H1 (cell line): ENCODE data around the gene CEP152. TPM values are rescaled to one million over a fixed set of nuclear protein-coding genes. Genes with fewer than 3 reads are reported as not detected.

Experiments used
- CTCF ChIA-PET: fragments of 300-600 bp; sonication (Branson Sonifier 250); formaldehyde crosslinking; loops from one replicate; lab custom pipeline; 2021; ENCODE audit not compliant: partially characterized antibody; lab: Charles Lee
- POLR2A ChIA-PET: fragments of 300-600 bp; sonication (Branson Sonifier 250); formaldehyde crosslinking; loops from one replicate; lab custom pipeline; 2021; ENCODE audit warnings: inconsistent platforms; ENCODE audit not compliant: partially characterized antibody; lab: Charles Lee
- DNase-seq, 2 experiments: peaks; one replicate each; pipeline versions ENCODE4 v3.0.0 to v3.0.0-alpha.2; 2010 to 2022; ENCODE audit warnings: low spot score in 2 of 2, low read depth in 1 of 2, mixed read lengths in 1 of 2
- FAIRE-seq: peaks from 2 replicates; lab custom pipeline; 2011; peaks lifted over from hg19 to GRCh38; lab: Jason Lieb, UNC
- H2AFZ ChIP-seq: 2 replicates; pipeline ENCODE4 v1.8.1; 2012; ENCODE audit warnings: low read length, inconsistent platforms
- H2AK5ac ChIP-seq: 2 replicates; pipeline ENCODE4 v1.6.1; 2013; ENCODE audit warnings: low read depth, low read length
- H2BK120ac ChIP-seq: replicated peaks from 2 replicates; pipeline ENCODE3; 2013; ENCODE audit warnings: low read depth, low read length, inconsistent platforms
- H2BK12ac ChIP-seq: 2 replicates; pipeline ENCODE4 v1.6.1; 2013; ENCODE audit warnings: low read depth, low read length
- H2BK15ac ChIP-seq: 2 replicates; pipeline ENCODE4 v1.6.1; 2013; ENCODE audit warnings: low read length
- H2BK20ac ChIP-seq: 2 replicates; pipeline ENCODE4 v1.6.1; 2013; ENCODE audit warnings: low read length
- H2BK5ac ChIP-seq: 2 replicates; pipeline ENCODE4 v1.6.1; 2013; ENCODE audit warnings: low read depth, low read length
- H3K14ac ChIP-seq: 2 replicates; pipeline ENCODE4 v1.6.1; 2013; ENCODE audit warnings: inconsistent platforms; ENCODE audit not compliant: insufficient read length
- H3K18ac ChIP-seq: 2 replicates; pipeline ENCODE4 v1.6.1; 2013; ENCODE audit warnings: low read length; ENCODE audit errors: extremely low read depth
- H3K23ac ChIP-seq: 2 replicates; pipeline ENCODE4 v1.6.1; 2013; ENCODE audit warnings: inconsistent platforms; ENCODE audit not compliant: insufficient read length
- H3K23me2 ChIP-seq: 2 replicates; pipeline ENCODE4 v1.6.1; 2013; ENCODE audit warnings: low read depth, low read length
- H3K27ac ChIP-seq: 2 replicates; pipeline ENCODE4 v1.6.1; 2011; ENCODE audit warnings: low read depth, low read length, inconsistent platforms
- H3K27me3 ChIP-seq, 4 experiments: replicated peaks in 1 of 4; 1 replicate in 1 of 4; 2 replicates in 3 of 4; pipeline versions ENCODE4 v1.6.1 to v1.8.1; 2011 to 2013; ENCODE audit warnings: low read length in 3 of 4, mild to moderate bottlenecking in 3 of 4, inconsistent platforms in 2 of 4, mixed read lengths in 2 of 4, moderate library complexity in 1 of 4; ENCODE audit not compliant: control insufficient read depth in 3 of 4, insufficient read depth in 3 of 4; ENCODE audit errors: extremely low read depth in 1 of 4
- H3K36me3 ChIP-seq, 4 experiments: 2 replicates each; pipeline versions ENCODE4 v1.6.1 to v1.8.1; 2011 to 2013; ENCODE audit warnings: mild to moderate bottlenecking in 4 of 4, low read length in 3 of 4, moderate library complexity in 2 of 4, control low read depth in 1 of 4, inconsistent platforms in 1 of 4; ENCODE audit not compliant: insufficient read depth in 4 of 4, control insufficient read depth in 2 of 4
- H3K4ac ChIP-seq: replicated peaks from 2 replicates; pipeline ENCODE3; 2013; ENCODE audit warnings: low read length, low read depth, mixed read lengths, inconsistent platforms; ENCODE audit not compliant: insufficient read length
- H3K4me1 ChIP-seq, 4 experiments: replicated peaks in 1 of 4; 1 replicate in 1 of 4; 2 replicates in 3 of 4; pipeline versions ENCODE4 v1.6.1 to v1.8.1; 2011 to 2013; ENCODE audit warnings: low read length in 3 of 4, inconsistent platforms in 2 of 4, mixed read lengths in 1 of 4; ENCODE audit not compliant: insufficient read depth in 4 of 4, control insufficient read depth in 3 of 4
- H3K4me2 ChIP-seq, 2 experiments: 2 replicates each; pipeline versions ENCODE4 v1.6.1 to v1.8.1; 2011 to 2013; ENCODE audit warnings: low read depth in 2 of 2, low read length in 2 of 2, control low read depth in 1 of 2, inconsistent platforms in 1 of 2, mild to moderate bottlenecking in 1 of 2; ENCODE audit not compliant: insufficient read depth in 1 of 2
- H3K4me3 ChIP-seq, 4 experiments: fragments of 200-600, 300-600 bp in 1 of 4; sonication (generic), shearing (Covaris generic), sonication (Bioruptor Twin) in 1 of 4; 2 replicates each; pipeline versions ENCODE4 v1.5.1 to v1.8.1; 2011 to 2016; ENCODE audit warnings: low read length in 4 of 4, low read depth in 3 of 4, control low read depth in 2 of 4, inconsistent platforms in 2 of 4, mild to moderate bottlenecking in 2 of 4, mixed read lengths in 1 of 4, moderate library complexity in 1 of 4; ENCODE audit not compliant: insufficient read depth in 2 of 4; ENCODE audit errors: extremely low read depth in 1 of 4
- H3K56ac ChIP-seq: replicated peaks from 2 replicates; pipeline ENCODE3; 2013; ENCODE audit warnings: low read depth, mild to moderate bottlenecking, mixed read lengths, low read length, inconsistent platforms; ENCODE audit not compliant: insufficient read length
- H3K79me1 ChIP-seq: 2 replicates; pipeline ENCODE4 v1.6.1; 2013; ENCODE audit warnings: low read depth, low read length, control low read depth
- H3K79me2 ChIP-seq, 2 experiments: 2 replicates each; pipeline versions ENCODE4 v1.6.1 to v1.8.1; 2012 to 2013; ENCODE audit warnings: low read length in 2 of 2, mild to moderate bottlenecking in 2 of 2, inconsistent platforms in 1 of 2; ENCODE audit not compliant: insufficient read depth in 2 of 2, control insufficient read depth in 1 of 2
- H3K9ac ChIP-seq, 4 experiments: replicated peaks in 1 of 4; 1 replicate in 1 of 4; 2 replicates in 3 of 4; pipeline versions ENCODE4 v1.6.1 to v1.8.1; 2011 to 2013; ENCODE audit warnings: low read depth in 3 of 4, low read length in 3 of 4, control low read depth in 2 of 4, mild to moderate bottlenecking in 2 of 4, moderate library complexity in 2 of 4, inconsistent platforms in 1 of 4; ENCODE audit errors: extremely low read depth in 1 of 4
- H3K9me3 ChIP-seq, 2 experiments: 2 replicates each; pipeline versions ENCODE4 v1.6.1 to v1.8.1; 2012 to 2013; ENCODE audit warnings: mild to moderate bottlenecking in 2 of 2, moderate library complexity in 2 of 2, control low read depth in 1 of 2, inconsistent platforms in 1 of 2, low read depth in 1 of 2, low read length in 1 of 2, mixed read lengths in 1 of 2; ENCODE audit not compliant: insufficient read depth in 2 of 2
- H4K20me1 ChIP-seq, 2 experiments: replicated peaks in 1 of 2; 2 replicates each; pipeline versions ENCODE3 to v1.8.1; 2011 to 2013; ENCODE audit warnings: inconsistent platforms in 2 of 2, low read length in 2 of 2, mild to moderate bottlenecking in 1 of 2; ENCODE audit not compliant: insufficient read depth in 2 of 2, control insufficient read depth in 1 of 2
- H4K5ac ChIP-seq: 2 replicates; pipeline ENCODE4 v1.6.1; 2013; ENCODE audit warnings: low read length, low read depth, mixed read lengths, inconsistent platforms; ENCODE audit not compliant: insufficient read length
- H4K8ac ChIP-seq: 2 replicates; pipeline ENCODE4 v1.8.0; 2013; ENCODE audit warnings: mild to moderate bottlenecking, moderate library complexity, low read length, inconsistent platforms; ENCODE audit not compliant: insufficient read depth; ENCODE audit errors: extremely low read depth
- H4K91ac ChIP-seq: replicated peaks from 2 replicates; pipeline ENCODE3; 2013; ENCODE audit warnings: low read length, mixed read lengths, inconsistent platforms; ENCODE audit not compliant: insufficient read length
- CBX8 ChIP-seq: fragments of 300-800, 300-1000 bp; sonication (generic); IDR thresholded peaks from 2 replicates; pipeline ENCODE4 v1.7.1; 2016; ENCODE audit warnings: low read depth, low read length, borderline replicate concordance
- NANOG ChIP-seq: IDR thresholded peaks from 2 replicates; pipeline ENCODE4 v1.6.1; 2011; ENCODE audit warnings: low read length, low read depth, mild to moderate bottlenecking, inconsistent platforms; ENCODE audit not compliant: insufficient read depth, poor library complexity, severe bottlenecking
- PHF8 ChIP-seq: fragments of 200-600 bp; sonication (generic); conservative IDR thresholded peaks from 2 replicates; pipeline ENCODE4 v1.7.1; 2012; ENCODE audit warnings: low read depth, mild to moderate bottlenecking, inconsistent platforms, low read length, moderate library complexity
- RAD21 ChIP-seq, 2 experiments: IDR thresholded peaks in 1 of 2; conservative IDR thresholded peaks in 1 of 2; 2 replicates each; pipeline ENCODE4 v1.6.1; 2011; ENCODE audit warnings: low read depth in 2 of 2, low read length in 2 of 2, improper control_type of control experiment in 1 of 2, inconsistent platforms in 1 of 2, mild to moderate bottlenecking in 1 of 2, moderate library complexity in 1 of 2
- SIN3A ChIP-seq, 2 experiments: IDR thresholded peaks in 1 of 2; conservative IDR thresholded peaks in 1 of 2; 2 replicates each; pipeline ENCODE4 v1.6.1; 2011 to 2012; ENCODE audit warnings: low read length in 2 of 2, improper control_type of control experiment in 1 of 2, low read depth in 1 of 2, mild to moderate bottlenecking in 1 of 2
- TCF12 ChIP-seq: IDR thresholded peaks from 2 replicates; pipeline ENCODE4 v1.6.1; 2011; ENCODE audit warnings: low read depth, mild to moderate bottlenecking, low read length
- TEAD4 ChIP-seq: IDR thresholded peaks from 2 replicates; pipeline ENCODE4 v1.6.1; 2012; ENCODE audit warnings: low read depth, low read length, inconsistent platforms, mixed read lengths
- WGBS, 2 experiments: shearing (Covaris generic) in 1 of 2; methylation state at CpG; one replicate each; pipeline versions ENCODE4 v1.1.6 to v1.1.7; 2013 to 2015; ENCODE audit warnings: low lambda C conversion rate in 2 of 2, mixed read lengths in 2 of 2, inconsistent platforms in 1 of 2, low coverage in 1 of 2, missing lambda C conversion rate in 1 of 2; ENCODE audit not compliant: insufficient replicate concordance in 2 of 2, insufficient coverage in 1 of 2, insufficient read length in 1 of 2; ENCODE audit errors: extremely low coverage in 1 of 2, missing lambda C conversion rate in 1 of 2; 5-methylcytosine and 5-hydroxymethylcytosine counted together
- polyA plus RNA-seq, 7 experiments: library from polyadenylated mRNA; depleted of rRNA in 3 of 7; stranded (reverse) in 5 of 7; unstranded in 2 of 7; fragments of >200 nt in 5 of 7; fragments of 200-250 nt in 2 of 7; gene quantifications; 1 replicate in 5 of 7; 2 replicates in 1 of 7; 4 replicates in 1 of 7; pipeline versions ENCODE4 v1.2.1 to v1.2.3, GENCODE V29; 2011 to 2013; ENCODE audit warnings: missing spikeins in 2 of 7, mixed read lengths in 2 of 7
- total RNA-seq: library from RNA; stranded (reverse); fragmentation: NEBNext Ultra II Directional; extraction: Animal tissue kit (Norgen Biotek cat#: 25700); gene quantifications from 2 replicates; pipeline ENCODE4 v1.2.1, GENCODE V29; 2021

CEP152 gene
- total and polyA plus RNA-seq, 2 of the 8 experiments (the other 6 are each of a cell fraction or from before 2014, with no cell fraction given) = 1.4 to 16.2 TPM

DNA sequence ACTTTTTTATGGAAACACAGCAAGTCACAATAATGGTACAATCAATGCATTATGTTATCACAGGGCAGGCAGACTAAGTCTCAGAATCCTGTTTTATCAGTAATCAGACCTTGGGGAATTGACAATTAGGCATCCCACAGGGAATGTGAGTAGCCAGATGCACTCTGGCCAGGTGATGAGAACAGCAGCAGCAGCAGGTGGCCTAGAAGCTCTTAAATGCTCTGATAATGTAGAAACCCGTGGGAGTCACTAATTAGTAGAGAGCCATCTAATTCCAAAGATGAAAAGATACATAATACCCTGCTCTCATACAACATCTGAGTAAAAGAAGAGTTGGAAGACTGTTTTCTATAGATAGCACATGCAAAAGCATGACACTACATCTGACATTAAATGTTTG lies 12.6 kb downstream of the CEP152 start:
- TF ChIP-seq CBX8 (no peak), PHF8 (no peak), SIN3A (conservative IDR thresholded peaks at IDR 0.05 in 1 of 2, IDR thresholded peaks at IDR 0.05 in 1 of 2; ENCODE audit: low read depth in 1 of 2, low read length in 2 of 2) (0 out of 4 replicates have a peak, but pooled peaks of 1 of the 2 experiments have one; percentile 32), RAD21 (IDR thresholded peaks at IDR 0.05 in 1 of 2, conservative IDR thresholded peaks at IDR 0.05 in 1 of 2; ENCODE audit: low read depth in 2 of 2, low read length in 2 of 2) (no peak), NANOG (peak; percentile 86), TEAD4 (0 out of 2 replicates have a peak, but pooled peaks have one; percentile 43), TCF12 (peak; percentile 91; the same call in 1 of the 2 replicates)
- no peak overlapping the region for H2AFZ ChIP-seq
- peaks cover 3% of the 10 kb centered on the region; the same call in 1 of the 2 replicates for H3K79me1 ChIP-seq
- no peak overlapping the region for H3K56ac ChIP-seq
- H2BK15ac ChIP-seq = no peak overlapping the region
- H3K23me2 ChIP-seq = no peaks in the 10 kb centered on the region
- no peak overlapping the region for H2AK5ac ChIP-seq
- H3K9ac ChIP-seq = no peak overlapping the region
- H2BK20ac ChIP-seq = no peak overlapping the region
- H2BK5ac ChIP-seq = no peak overlapping the region
- no peak overlapping the region for H4K91ac ChIP-seq
- no peak for DNase-seq
- H3K27me3 ChIP-seq = no peaks in the 10 kb centered on the region
- H2BK120ac ChIP-seq = no peak overlapping the region
- no peak overlapping the region for H3K23ac ChIP-seq
- 14% methylated on average over 1 of the region's 1 CpG; no CpG with 5 or more reads in 1 of the 2 experiments for WGBS, 2 experiments
- H3K18ac ChIP-seq = no peak overlapping the region
- POLR2A ChIA-PET = no interaction called here
- H3K4me3 ChIP-seq = no peak overlapping the region
- peaks cover 0 to 38% of the 10 kb centered on the region in 2 experiments; a peak in 2 of 4 replicates for H3K79me2 ChIP-seq
- no peak overlapping the region for H4K5ac ChIP-seq
- H2BK12ac ChIP-seq = no peak overlapping the region
- H3K27ac ChIP-seq = no peak overlapping the region
- FAIRE-seq = peak; percentile 93
- no peak overlapping the region for H3K4ac ChIP-seq
- H3K4me2 ChIP-seq = peak overlapping the region in 1 of 2 experiments; percentile 14; a peak in 1 of 4 replicates
- H3K14ac ChIP-seq = no peak overlapping the region
- H4K20me1 ChIP-seq = peaks cover 2% of the 10 kb centered on the region in 2 experiments
- peaks cover 0 to 25% (median 3%) of the 10 kb centered on the region in 4 experiments; a peak in 4 of 8 replicates for H3K36me3 ChIP-seq
- peaks cover 0 to 5% (median 2%) of the 10 kb centered on the region in 4 experiments; a peak in 4 of 7 replicates for H3K4me1 ChIP-seq
- no peaks in the 10 kb centered on the region for H3K9me3 ChIP-seq
- CTCF ChIA-PET = no interaction called here
- no peak overlapping the region for H4K8ac ChIP-seq
